Measurements from ENCODE around the gene CREBBP. TPM values are rescaled to one million over a fixed set of nuclear protein-coding genes. Genes with fewer than 3 reads are reported as not detected.

CREBBP gene
- total RNA-seq, 1 experiment from 2014 or later: 79.1 TPM

GRCh38 chr16:3874242-3874641, 6.3 kb downstream of the CREBBP start:
- H3K4me2 ChIP-seq (ENCODE audit: insufficient read depth, insufficient read length, low read length): no peak overlapping the region
- peaks cover 10% of the 10 kb centered on the region for H3K79me1 ChIP-seq (ENCODE audit: insufficient read depth, low read depth, low read length, poor library complexity, severe bottlenecking)
- peaks cover 59 to 78% of the 10 kb centered on the region in 2 experiments for H3K4me1 Mint-ChIP-seq
- H2BK12ac ChIP-seq (ENCODE audit: insufficient read length, low read depth, low read length): no peak overlapping the region
- peaks cover 66% of the 10 kb centered on the region for H3K79me2 ChIP-seq (ENCODE audit: insufficient read depth, low read length)
- H3K4me3 Mint-ChIP-seq: no peak overlapping the region
- H2BK15ac ChIP-seq (ENCODE audit: low read depth, low read length): no peak overlapping the region
- H2BK120ac ChIP-seq (ENCODE audit: low read depth, low read length, poor library complexity, severe bottlenecking): no peak overlapping the region
- H3T11ph ChIP-seq (ENCODE audit: low read length): no peak overlapping the region
- no peak overlapping the region for H3K9ac ChIP-seq (ENCODE audit: extremely low read depth, insufficient read length, low read length)
- H2BK20ac ChIP-seq (ENCODE audit: low read depth, low read length, poor library complexity, severe bottlenecking): no peak overlapping the region
- H3K9me3 ChIP-seq (ENCODE audit: control insufficient read depth, low read depth, low read length): no peaks in the 10 kb centered on the region
- H3K27me3 Mint-ChIP-seq (ENCODE audit: low read depth): no peaks in the 10 kb centered on the region
- H4K5ac ChIP-seq (ENCODE audit: insufficient read length, low read depth, low read length): no peak overlapping the region
- no peaks in the 10 kb centered on the region for H3K27me3 ChIP-seq (ENCODE audit: insufficient read depth, low read length)
- H4K20me1 ChIP-seq (ENCODE audit: control insufficient read depth, insufficient read depth, insufficient read length): peaks cover 5% of the 10 kb centered on the region
- H3K36me3 Mint-ChIP-seq (ENCODE audit: insufficient read depth in 1 of 3, low read depth in 3 of 3): peaks cover 4 to 23% (median 20%) of the 10 kb centered on the region in 3 experiments; a peak in 6 of 7 replicates
- no peak overlapping the region for H2AFZ ChIP-seq (ENCODE audit: low read length)
- no peak overlapping the region for H4K8ac ChIP-seq (replicated peaks; ENCODE audit: insufficient read length, low read depth, low read length)
- H3K56ac ChIP-seq (ENCODE audit: insufficient read length, low read depth, low read length): no peak overlapping the region
- H3K23ac ChIP-seq (ENCODE audit: insufficient read length, low read depth, low read length): no peak overlapping the region
- TF ChIP-seq, protein P1, sequence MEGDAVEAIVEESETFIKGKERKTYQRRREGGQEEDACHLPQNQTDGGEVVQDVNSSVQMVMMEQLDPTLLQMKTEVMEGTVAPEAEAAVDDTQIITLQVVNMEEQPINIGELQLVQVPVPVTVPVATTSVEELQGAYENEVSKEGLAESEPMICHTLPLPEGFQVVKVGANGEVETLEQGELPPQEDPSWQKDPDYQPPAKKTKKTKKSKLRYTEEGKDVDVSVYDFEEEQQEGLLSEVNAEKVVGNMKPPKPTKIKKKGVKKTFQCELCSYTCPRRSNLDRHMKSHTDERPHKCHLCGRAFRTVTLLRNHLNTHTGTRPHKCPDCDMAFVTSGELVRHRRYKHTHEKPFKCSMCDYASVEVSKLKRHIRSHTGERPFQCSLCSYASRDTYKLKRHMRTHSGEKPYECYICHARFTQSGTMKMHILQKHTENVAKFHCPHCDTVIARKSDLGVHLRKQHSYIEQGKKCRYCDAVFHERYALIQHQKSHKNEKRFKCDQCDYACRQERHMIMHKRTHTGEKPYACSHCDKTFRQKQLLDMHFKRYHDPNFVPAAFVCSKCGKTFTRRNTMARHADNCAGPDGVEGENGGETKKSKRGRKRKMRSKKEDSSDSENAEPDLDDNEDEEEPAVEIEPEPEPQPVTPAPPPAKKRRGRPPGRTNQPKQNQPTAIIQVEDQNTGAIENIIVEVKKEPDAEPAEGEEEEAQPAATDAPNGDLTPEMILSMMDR (conservative IDR thresholded peaks at IDR 0.05): no peak
- H3K9me3 Mint-ChIP-seq: no peaks in the 10 kb centered on the region
- no peak overlapping the region for H2AK5ac ChIP-seq (ENCODE audit: insufficient read length, low read length)
- no peak overlapping the region for H3K14ac ChIP-seq (ENCODE audit: insufficient read depth, low read length)
- DNase-seq: no peak
- H3K27ac Mint-ChIP-seq: no peak overlapping the region
- no peak overlapping the region for H3K18ac ChIP-seq (ENCODE audit: insufficient read length, low read depth, low read length)
- H4K91ac ChIP-seq (ENCODE audit: insufficient read length, low read depth, low read length): no peak overlapping the region
- no peak overlapping the region for H2BK5ac ChIP-seq (ENCODE audit: insufficient read length, low read length)
- no peak overlapping the region for H3K27ac ChIP-seq (ENCODE audit: insufficient read length, low read depth, low read length)
- H3K4me1 ChIP-seq (ENCODE audit: insufficient read depth, low read length): peaks cover 11% of the 10 kb centered on the region
- peaks cover 2% of the 10 kb centered on the region for H3K23me2 ChIP-seq (ENCODE audit: insufficient read length, low read depth, low read length, poor library complexity, severe bottlenecking)
- WGBS (ENCODE audit: extremely low coverage, insufficient read length, low lambda C conversion rate): no CpG with 5 or more reads among the region's 8 CpGs
- H3K4ac ChIP-seq (ENCODE audit: low read depth, low read length): no peak overlapping the region

Data from H9 (cell line).